ENCODE data around the gene FOXN3.

DNA sequence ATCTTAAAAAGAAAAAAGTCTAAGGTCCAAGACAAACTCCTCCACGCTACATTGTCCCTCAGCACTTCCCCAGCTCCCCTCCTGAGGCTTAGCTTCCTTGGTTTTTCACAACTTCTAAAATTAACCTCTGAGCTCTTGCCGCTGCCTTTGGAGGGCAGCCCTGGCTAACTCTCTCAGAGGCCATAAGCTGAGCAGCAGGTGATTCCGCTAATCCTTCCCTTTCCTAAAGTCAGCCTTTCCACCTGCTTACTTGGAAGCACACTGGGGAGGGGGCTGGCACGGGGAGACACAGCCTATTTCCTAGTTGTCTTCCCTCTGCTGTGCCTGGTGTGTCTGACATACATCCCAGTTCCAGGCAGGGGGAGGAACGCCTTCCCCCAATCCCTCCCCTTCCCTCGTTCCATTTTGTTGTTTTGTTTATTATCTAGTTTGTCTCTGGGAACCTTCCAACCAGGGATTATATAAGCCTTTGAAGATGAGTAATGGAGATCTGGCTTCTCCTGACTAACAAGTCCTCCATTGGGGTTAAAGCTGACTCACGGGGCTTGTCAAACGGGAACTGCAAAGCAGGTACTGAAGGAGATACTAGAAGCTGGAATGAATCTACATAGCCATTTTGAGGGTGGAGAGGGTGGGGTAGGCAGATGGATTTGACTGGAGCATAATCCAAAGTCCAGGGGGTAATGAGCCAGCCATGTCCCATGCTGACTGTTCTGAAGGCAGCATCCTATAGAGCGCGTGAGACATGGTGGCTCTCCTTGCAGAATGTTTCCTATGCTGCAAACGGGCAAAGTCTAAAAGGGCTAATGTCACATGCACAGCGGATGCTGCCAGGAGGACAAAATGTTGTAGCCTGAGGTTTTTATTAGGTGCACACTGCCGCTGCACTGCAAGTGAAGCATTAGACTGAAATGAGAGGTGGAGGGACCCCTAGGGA lies 230.8 kb downstream of the FOXN3 start:
- TF ChIP-seq, protein P1, sequence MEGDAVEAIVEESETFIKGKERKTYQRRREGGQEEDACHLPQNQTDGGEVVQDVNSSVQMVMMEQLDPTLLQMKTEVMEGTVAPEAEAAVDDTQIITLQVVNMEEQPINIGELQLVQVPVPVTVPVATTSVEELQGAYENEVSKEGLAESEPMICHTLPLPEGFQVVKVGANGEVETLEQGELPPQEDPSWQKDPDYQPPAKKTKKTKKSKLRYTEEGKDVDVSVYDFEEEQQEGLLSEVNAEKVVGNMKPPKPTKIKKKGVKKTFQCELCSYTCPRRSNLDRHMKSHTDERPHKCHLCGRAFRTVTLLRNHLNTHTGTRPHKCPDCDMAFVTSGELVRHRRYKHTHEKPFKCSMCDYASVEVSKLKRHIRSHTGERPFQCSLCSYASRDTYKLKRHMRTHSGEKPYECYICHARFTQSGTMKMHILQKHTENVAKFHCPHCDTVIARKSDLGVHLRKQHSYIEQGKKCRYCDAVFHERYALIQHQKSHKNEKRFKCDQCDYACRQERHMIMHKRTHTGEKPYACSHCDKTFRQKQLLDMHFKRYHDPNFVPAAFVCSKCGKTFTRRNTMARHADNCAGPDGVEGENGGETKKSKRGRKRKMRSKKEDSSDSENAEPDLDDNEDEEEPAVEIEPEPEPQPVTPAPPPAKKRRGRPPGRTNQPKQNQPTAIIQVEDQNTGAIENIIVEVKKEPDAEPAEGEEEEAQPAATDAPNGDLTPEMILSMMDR (IDR thresholded peaks at IDR 0.05; ENCODE audit: insufficient read depth, low read depth, low read length) = no peak
- no peak for TF ChIP-seq EZH2 (IDR thresholded peaks at IDR 0.05; ENCODE audit: insufficient read depth, low read length)

Data from astrocyte (in vitro differentiated cells and primary cell).